Activated T-helper 17 cell treated with anti-CD3 and anti-CD28 coated beads, Interleukin-2, amount 50 U/mL, for 72 hours (primary cell): ENCODE results near the gene CREB3L4. TPM values are rescaled to one million over a fixed set of nuclear protein-coding genes. Genes with fewer than 3 reads are reported as not detected.
"Not testable (repeated sequence)": the region's sequence is repeated elsewhere in the genome, so short reads cannot be mapped to it uniquely, and the experiment has no call there.

Source experiments
- ATAC-seq: fragments of 150-1000 bp; cut with Tn5 transposase; replicated peaks from 2 replicates; pipeline ENCODE4 v1.10.0; 2021; ENCODE audit warnings: mild to moderate bottlenecking, moderate library complexity
- H3K27ac Mint-ChIP-seq: one replicate; pipeline ENCODE4 v1.8.0; 2022; ENCODE audit warnings: mixed read lengths
- H3K27me3 Mint-ChIP-seq: one replicate; pipeline ENCODE4 v1.8.0; 2022; ENCODE audit warnings: mixed read lengths
- H3K36me3 Mint-ChIP-seq: one replicate; pipeline ENCODE4 v1.8.0; 2022; ENCODE audit warnings: low read depth, mild to moderate bottlenecking, mixed read lengths
- H3K4me1 Mint-ChIP-seq: one replicate; pipeline ENCODE4 v1.8.0; 2022; ENCODE audit warnings: mixed read lengths
- H3K4me3 Mint-ChIP-seq: one replicate; pipeline ENCODE4 v1.8.0; 2022; ENCODE audit warnings: mild to moderate bottlenecking, mixed read lengths
- H3K9me3 Mint-ChIP-seq: one replicate; pipeline ENCODE4 v1.8.0; 2022; ENCODE audit warnings: mixed read lengths
- total RNA-seq, 2 donors: library from RNA; stranded (reverse); gene quantifications; one replicate each; pipeline ENCODE4 v1.2.3, GENCODE V29; 2022

CREB3L4 gene
- total RNA-seq, 2 donors from 2014 or later = 7.4 to 9.3 TPM

GRCh38 chr1:154012129-154012528, 44.4 kb downstream of the CREB3L4 start:
- Mint-ChIP-seq H3K4me3 (no peak overlapping the region), H3K27ac (no peak overlapping the region), H3K9me3 (no peaks in the 10 kb centered on the region), H3K27me3 (no peaks in the 10 kb centered on the region), H3K36me3 (no peaks in the 10 kb centered on the region), H3K4me1 (no peaks in the 10 kb centered on the region)
- ATAC-seq = no peak

- H3K27ac Mint-ChIP-seq, H3K4me1 Mint-ChIP-seq, H3K27me3 Mint-ChIP-seq, ATAC-seq, H3K36me3 Mint-ChIP-seq, H3K4me3 Mint-ChIP-seq, H3K9me3 Mint-ChIP-seq: not testable (repeated sequence)
These were observed 44.8 kb downstream of the CREB3L4 start for GRCh38 chr1:154012543-154012942.

- H3K36me3 Mint-ChIP-seq = no peaks in the 10 kb centered on the region
- H3K4me3 Mint-ChIP-seq = no peak overlapping the region
- peak; percentile 73 for ATAC-seq
- no peak overlapping the region for H3K27ac Mint-ChIP-seq
- H3K27me3 Mint-ChIP-seq = no peaks in the 10 kb centered on the region
- no peaks in the 10 kb centered on the region for H3K4me1 Mint-ChIP-seq
- no peaks in the 10 kb centered on the region for H3K9me3 Mint-ChIP-seq
These were observed 46.6 kb downstream of the CREB3L4 start for GRCh38 chr1:154014154-154014907.

- no peak overlapping the region for H3K4me3 Mint-ChIP-seq
- H3K27me3 Mint-ChIP-seq = no peaks in the 10 kb centered on the region
- no peak for ATAC-seq
- no peaks in the 10 kb centered on the region for H3K4me1 Mint-ChIP-seq
- no peak overlapping the region for H3K27ac Mint-ChIP-seq
- no peaks in the 10 kb centered on the region for H3K36me3 Mint-ChIP-seq
- no peaks in the 10 kb centered on the region for H3K9me3 Mint-ChIP-seq
These were observed 51.6 kb downstream of the CREB3L4 start for GRCh38 chr1:154019269-154019668.

GRCh38 chr1:154019940-154020339, 52.2 kb downstream of the CREB3L4 start:
- H3K36me3 Mint-ChIP-seq = no peaks in the 10 kb centered on the region
- no peak overlapping the region for H3K4me3 Mint-ChIP-seq
- H3K4me1 Mint-ChIP-seq = no peaks in the 10 kb centered on the region
- no peaks in the 10 kb centered on the region for H3K9me3 Mint-ChIP-seq
- ATAC-seq = no peak
- no peaks in the 10 kb centered on the region for H3K27me3 Mint-ChIP-seq
- no peak overlapping the region for H3K27ac Mint-ChIP-seq

Other genes with a start within 250 kb of the CREB3L4 start
- 100 to 1,000 TPM in 1 of 2 donors, 10 to 100 TPM in 1; 49.5 to 103 TPM for gene INTS3, start 239.9 kb upstream of the CREB3L4 start, total RNA-seq
- gene SLC27A3, start 192.5 kb upstream of the CREB3L4 start, total RNA-seq = 1 to 10 TPM; 9.7 to 9.8 TPM
- gene GATAD2B, start 44.9 kb upstream of the CREB3L4 start, total RNA-seq = 10 to 100 TPM; 47.8 to 51.1 TPM
- gene DENND4B, start 21.2 kb upstream of the CREB3L4 start, total RNA-seq = 100 to 1,000 TPM in 1 of 2 donors, 10 to 100 TPM in 1; 98.0 to 130 TPM
- 100 to 1,000 TPM in 1 of 2 donors, 10 to 100 TPM in 1; 84.9 to 131 TPM for gene CRTC2, start 9.3 kb upstream of the CREB3L4 start, total RNA-seq
- 100 to 1,000 TPM; 109 to 117 TPM for gene SLC39A1, start 4.4 kb upstream of the CREB3L4 start, total RNA-seq
- 100 to 1,000 TPM in 1 of 2 donors, 10 to 100 TPM in 1; 89.7 to 167 TPM for gene JTB, start 9.8 kb downstream of the CREB3L4 start, total RNA-seq
- gene RAB13, start 18.4 kb downstream of the CREB3L4 start, total RNA-seq = under 1 TPM; 0.66 to 0.91 TPM
- 1,000 to 10,000 TPM; 1,111 to 1,746 TPM for gene RPS27, start 22.9 kb downstream of the CREB3L4 start, total RNA-seq
- gene NUP210L, start 187.2 kb downstream of the CREB3L4 start, total RNA-seq = under 1 TPM; 0.04 to 0.24 TPM
- 100 to 1,000 TPM; 370 to 607 TPM for gene TPM3, start 224.2 kb downstream of the CREB3L4 start, total RNA-seq
- not detected for gene CFAP141, start 238.4 kb downstream of the CREB3L4 start, total RNA-seq